Dendritic cell treated with granulocyte-macrophage colony-stimulating factor and Interleukin-4, amounts not matched to agents 40 ng/mL and 50 ng/mL, for 4 days (primary cell): Measurements from ENCODE around the gene PLSCR5.
A peak's percentile ranks its signal among the peaks of the same experiment; 100 is the strongest.

Source experiments
- H3K27ac Mint-ChIP-seq: one replicate; pipeline ENCODE4 v1.8.0; 2022; ENCODE audit warnings: mild to moderate bottlenecking, mixed read lengths
- H3K27me3 Mint-ChIP-seq: one replicate; pipeline ENCODE4 v1.8.0; 2022; ENCODE audit warnings: mild to moderate bottlenecking, mixed read lengths
- H3K36me3 Mint-ChIP-seq: one replicate; pipeline ENCODE4 v1.8.0; 2022; ENCODE audit warnings: low read depth, mixed read lengths
- H3K4me1 Mint-ChIP-seq: one replicate; pipeline ENCODE4 v1.8.0; 2022; ENCODE audit warnings: low read depth, mixed read lengths
- H3K4me3 Mint-ChIP-seq: one replicate; pipeline ENCODE4 v1.8.0; 2022; ENCODE audit warnings: mild to moderate bottlenecking, moderate library complexity, mixed read lengths
- H3K9me3 Mint-ChIP-seq: one replicate; pipeline ENCODE4 v1.8.0; 2022; ENCODE audit warnings: mixed read lengths
- intact Hi-C: fragments of 100-400 bp; cut with micrococcal nuclease; formaldehyde crosslinking; loops from one replicate; pipeline ENCODE4 v1.15.0; 2022

PLSCR5 gene

GRCh38 chr3:146569314-146569713, 35.8 kb downstream of the PLSCR5 start:
- Mint-ChIP-seq H3K9me3 (no peaks in the 10 kb centered on the region), H3K36me3 (no peaks in the 10 kb centered on the region), H3K27me3 (no peaks in the 10 kb centered on the region), H3K4me3 (no peak overlapping the region), H3K4me1 (no peaks in the 10 kb centered on the region), H3K27ac (no peak overlapping the region)
- intact Hi-C loops: no loop called here

GRCh38 chr3:146566138-146566537, 39.0 kb downstream of the PLSCR5 start:
- Mint-ChIP-seq H3K4me1 (no peaks in the 10 kb centered on the region), H3K36me3 (no peaks in the 10 kb centered on the region), H3K27me3 (no peaks in the 10 kb centered on the region), H3K27ac (no peak overlapping the region), H3K4me3 (no peak overlapping the region), H3K9me3 (no peaks in the 10 kb centered on the region)
- intact Hi-C loops: no loop called here

GRCh38 chr3:146561879-146562278, 43.3 kb downstream of the PLSCR5 start:
- H3K4me3 Mint-ChIP-seq: no peak overlapping the region
- no peaks in the 10 kb centered on the region for H3K9me3 Mint-ChIP-seq
- no peak overlapping the region for H3K27ac Mint-ChIP-seq
- intact Hi-C loops: no loop called here
- H3K27me3 Mint-ChIP-seq: no peaks in the 10 kb centered on the region
- peaks cover 12% of the 10 kb centered on the region for H3K4me1 Mint-ChIP-seq
- H3K36me3 Mint-ChIP-seq: no peaks in the 10 kb centered on the region

- intact Hi-C loops: no loop called here
- Mint-ChIP-seq H3K27me3 (no peaks in the 10 kb centered on the region), H3K36me3 (no peaks in the 10 kb centered on the region), H3K4me1 (peaks cover 12% of the 10 kb centered on the region), H3K27ac (no peak overlapping the region), H3K4me3 (no peak overlapping the region), H3K9me3 (no peaks in the 10 kb centered on the region)
Observed at GRCh38 chr3:146561463-146561862, 43.7 kb downstream of the PLSCR5 start.

GRCh38 chr3:146560678-146561077, 44.5 kb downstream of the PLSCR5 start:
- H3K4me1 Mint-ChIP-seq: peaks cover 12% of the 10 kb centered on the region
- no peaks in the 10 kb centered on the region for H3K27me3 Mint-ChIP-seq
- no peak overlapping the region for H3K4me3 Mint-ChIP-seq
- no peaks in the 10 kb centered on the region for H3K9me3 Mint-ChIP-seq
- intact Hi-C loops: no loop called here
- H3K27ac Mint-ChIP-seq: no peak overlapping the region
- H3K36me3 Mint-ChIP-seq: no peaks in the 10 kb centered on the region

GRCh38 chr3:146559388-146559787, 45.8 kb downstream of the PLSCR5 start:
- Mint-ChIP-seq H3K4me1 (peaks cover 15% of the 10 kb centered on the region), H3K9me3 (no peaks in the 10 kb centered on the region), H3K4me3 (no peak overlapping the region), H3K27me3 (no peaks in the 10 kb centered on the region), H3K36me3 (no peaks in the 10 kb centered on the region), H3K27ac (peak overlapping the region; percentile 50)
- intact Hi-C loops: no loop called here

GRCh38 chr3:146558781-146559180, 46.4 kb downstream of the PLSCR5 start:
- H3K27ac Mint-ChIP-seq: peak overlapping the region; percentile 50
- H3K27me3 Mint-ChIP-seq: no peaks in the 10 kb centered on the region
- intact Hi-C loops: no loop called here
- H3K4me3 Mint-ChIP-seq: no peak overlapping the region
- no peaks in the 10 kb centered on the region for H3K9me3 Mint-ChIP-seq
- no peaks in the 10 kb centered on the region for H3K36me3 Mint-ChIP-seq
- peaks cover 21% of the 10 kb centered on the region for H3K4me1 Mint-ChIP-seq

GRCh38 chr3:146557745-146558144, 47.4 kb downstream of the PLSCR5 start:
- no peak overlapping the region for H3K27ac Mint-ChIP-seq
- intact Hi-C loops: no loop called here
- H3K36me3 Mint-ChIP-seq: no peaks in the 10 kb centered on the region
- H3K4me1 Mint-ChIP-seq: peaks cover 27% of the 10 kb centered on the region
- no peaks in the 10 kb centered on the region for H3K27me3 Mint-ChIP-seq
- no peak overlapping the region for H3K4me3 Mint-ChIP-seq
- no peaks in the 10 kb centered on the region for H3K9me3 Mint-ChIP-seq

- Mint-ChIP-seq H3K9me3 (no peaks in the 10 kb centered on the region), H3K4me1 (peaks cover 40% of the 10 kb centered on the region), H3K27ac (no peak overlapping the region), H3K27me3 (no peaks in the 10 kb centered on the region), H3K36me3 (no peaks in the 10 kb centered on the region), H3K4me3 (no peak overlapping the region)
- intact Hi-C loops: no loop called here
Observed at GRCh38 chr3:146555311-146555710, 49.8 kb downstream of the PLSCR5 start.

- H3K9me3 Mint-ChIP-seq: no peaks in the 10 kb centered on the region
- no peaks in the 10 kb centered on the region for H3K27me3 Mint-ChIP-seq
- intact Hi-C loops: no loop called here
- peaks cover 47% of the 10 kb centered on the region for H3K4me1 Mint-ChIP-seq
- H3K4me3 Mint-ChIP-seq: no peak overlapping the region
- no peak overlapping the region for H3K27ac Mint-ChIP-seq
- H3K36me3 Mint-ChIP-seq: no peaks in the 10 kb centered on the region
Observed at GRCh38 chr3:146554151-146554760, 50.9 kb downstream of the PLSCR5 start.

- H3K27ac Mint-ChIP-seq: no peak overlapping the region
- H3K27me3 Mint-ChIP-seq: no peaks in the 10 kb centered on the region
- peaks cover 36% of the 10 kb centered on the region for H3K4me1 Mint-ChIP-seq
- intact Hi-C loops: no loop called here
- no peaks in the 10 kb centered on the region for H3K36me3 Mint-ChIP-seq
- no peak overlapping the region for H3K4me3 Mint-ChIP-seq
- H3K9me3 Mint-ChIP-seq: no peaks in the 10 kb centered on the region
Observed at GRCh38 chr3:146550743-146551510, 54.2 kb downstream of the PLSCR5 start.

- intact Hi-C loops: no loop called here
- Mint-ChIP-seq H3K9me3 (no peaks in the 10 kb centered on the region), H3K36me3 (no peaks in the 10 kb centered on the region), H3K27me3 (no peaks in the 10 kb centered on the region), H3K4me3 (no peak overlapping the region), H3K27ac (no peak overlapping the region), H3K4me1 (peaks cover 39% of the 10 kb centered on the region)
Observed at GRCh38 chr3:146550070-146550615, 55.0 kb downstream of the PLSCR5 start.

- intact Hi-C loops: no loop called here
- H3K4me3 Mint-ChIP-seq: no peak overlapping the region
- peaks cover 45% of the 10 kb centered on the region for H3K4me1 Mint-ChIP-seq
- no peaks in the 10 kb centered on the region for H3K9me3 Mint-ChIP-seq
- peaks cover 6% of the 10 kb centered on the region for H3K36me3 Mint-ChIP-seq
- H3K27ac Mint-ChIP-seq: no peak overlapping the region
- H3K27me3 Mint-ChIP-seq: no peaks in the 10 kb centered on the region
Observed at GRCh38 chr3:146547235-146547835, 57.8 kb downstream of the PLSCR5 start.

GRCh38 chr3:146546366-146546965, 58.7 kb downstream of the PLSCR5 start:
- Mint-ChIP-seq H3K27ac (no peak overlapping the region), H3K4me1 (peaks cover 52% of the 10 kb centered on the region), H3K36me3 (peaks cover 6% of the 10 kb centered on the region), H3K9me3 (no peaks in the 10 kb centered on the region), H3K4me3 (no peak overlapping the region), H3K27me3 (no peaks in the 10 kb centered on the region)
- intact Hi-C loops: no loop called here
